Esophagus muscularis mucosa (tissue), 4 donors: Measurements from ENCODE around the gene USP20. TPM values are rescaled to one million over a fixed set of nuclear protein-coding genes. Genes with fewer than 3 reads are reported as not detected.

Experiments
- DNase-seq: peaks from one replicate; pipeline ENCODE4 v3.0.0-alpha.2; 2017; ENCODE audit errors: extremely low spot score
- H3K27ac ChIP-seq, 4 donors: fragments of 200-600 bp; sonication (generic); replicated peaks in 1 of 4; 1 replicate in 3 of 4; 2 replicates in 1 of 4; pipeline ENCODE4 v1.5.1; 2016 to 2019; ENCODE audit warnings: mild to moderate bottlenecking in 1 of 4
- H3K27me3 ChIP-seq, 4 donors: fragments of 200-600 bp; sonication (generic); one replicate each; pipeline versions ENCODE4 v1.5.1 to v1.6.0; 2016 to 2019
- H3K36me3 ChIP-seq, 4 donors: fragments of 200-600 bp; sonication (generic); one replicate each; pipeline ENCODE4 v1.5.1; 2016 to 2019
- H3K4me1 ChIP-seq, 4 donors: fragments of 200-600 bp; sonication (generic); one replicate each; pipeline ENCODE4 v1.5.1; 2016 to 2019
- H3K4me3 ChIP-seq, 4 donors: fragments of 200-600 bp; sonication (generic); 1 replicate in 2 of 4; 2 replicates in 2 of 4; pipeline ENCODE4 v1.5.1; 2016 to 2019; ENCODE audit warnings: mild to moderate bottlenecking in 4 of 4, moderate library complexity in 1 of 4
- H3K9me3 ChIP-seq, 4 donors: fragments of 200-600 bp; sonication (generic); 1 replicate in 3 of 4; 2 replicates in 1 of 4; pipeline ENCODE4 v1.5.1; 2016 to 2019
- EP300 ChIP-seq: sonication (generic); formaldehyde crosslinking; IDR thresholded peaks from one replicate; pipeline ENCODE4 v1.6.1; 2017; ENCODE audit warnings: antibody characterized with exemption
- POLR2A ChIP-seq: fragments of 450-650 bp; IDR thresholded peaks from one replicate; pipeline ENCODE4 v1.6.1; 2017; ENCODE audit warnings: antibody characterized with exemption, moderate library complexity, mild to moderate bottlenecking, low read depth
- POLR2AphosphoS5 ChIP-seq, 2 donors: sonication (generic); formaldehyde crosslinking; IDR thresholded peaks; one replicate each; pipeline ENCODE4 v1.6.1; 2017; ENCODE audit warnings: antibody characterized with exemption in 2 of 2
- WGBS: methylation state at CpG from one replicate; pipeline ENCODE4 v1.1.5; 2018; 5-methylcytosine and 5-hydroxymethylcytosine counted together
- intact Hi-C: fragments of 100-400 bp; cut with DNase I; formaldehyde crosslinking; loops from one replicate; pipeline ENCODE4 v1.15.1; 2023
- total RNA-seq, 4 donors: library from RNA; depleted of rRNA; stranded (reverse); fragments of >200 nt; gene quantifications; one replicate each; pipeline versions ENCODE4 v1.1.0 to v1.2.1, GENCODE V29; 2016
- TF ChIP-seq, protein P1 (sequence below), 3 experiments: fragments of 200-600 bp in 2 of 3; fragments of 450-650 bp in 1 of 3; sonication (generic) in 2 of 3; IDR thresholded peaks; one replicate each; pipeline ENCODE4 v1.5.1; 2017 to 2019; ENCODE audit warnings: antibody characterized with exemption in 3 of 3, mild to moderate bottlenecking in 2 of 3, moderate library complexity in 1 of 3

Gene USP20
- total RNA-seq, 4 donors from 2014 or later = 31.1 to 45.3 (median 38.7) TPM

DNA sequence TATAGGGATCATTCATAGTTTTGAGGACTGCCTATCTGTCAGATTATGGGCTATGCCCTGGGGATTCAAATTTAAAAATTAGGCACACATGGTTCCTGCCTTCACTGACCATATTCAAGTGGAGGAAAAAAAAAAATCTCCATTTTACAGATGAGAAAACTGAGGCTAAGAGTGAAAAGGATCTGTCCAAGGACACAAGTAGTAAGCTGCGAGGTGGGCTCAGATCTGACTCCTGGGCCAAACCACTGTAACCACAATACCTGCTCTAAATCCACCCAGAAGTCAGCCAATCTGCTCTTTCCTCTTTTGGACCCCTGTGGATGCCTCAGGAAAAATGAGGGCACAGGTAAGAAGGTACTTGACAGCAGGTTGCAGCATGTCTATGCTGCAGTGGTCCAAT is 8.5 kb upstream of the USP20 start:
- Histone ChIP-seq H3K4me3 (no peak overlapping the region), H3K27ac (no peak overlapping the region), H3K9me3 (no peaks in the 10 kb centered on the region), H3K4me1 (peaks cover 8 to 13% (median 10%) of the 10 kb centered on the region in 4 donors), H3K36me3 (peaks cover 39 to 64% (median 55%) of the 10 kb centered on the region in 4 donors), H3K27me3 (no peaks in the 10 kb centered on the region)
- TF ChIP-seq POLR2A (no peak), EP300 (no peak), POLR2AphosphoS5 (IDR thresholded peaks at IDR 0.05) (no peak)
- 96% methylated on average over 1 of the region's 1 CpG for WGBS
- DNase-seq = no peak
- intact Hi-C loops = no loop called here

DNA sequence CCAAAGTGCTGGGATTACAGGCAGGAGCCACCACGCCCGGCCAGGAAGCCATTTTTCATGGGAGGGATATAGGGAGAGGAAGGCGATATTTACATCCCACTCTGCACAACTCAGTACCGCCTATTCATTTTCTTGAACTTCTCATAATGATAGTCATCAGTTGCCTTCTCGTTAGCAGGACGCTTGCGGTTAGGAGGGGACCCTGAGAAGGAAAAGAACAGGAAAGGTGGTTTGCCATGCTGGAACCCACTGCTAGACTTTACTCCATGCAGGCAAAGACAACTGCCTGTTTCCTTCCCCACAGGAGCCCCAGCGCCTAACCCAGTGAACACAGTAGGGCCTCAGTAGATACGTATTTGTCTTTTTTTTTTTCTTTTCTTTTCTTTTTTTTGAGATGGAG is 7.2 kb upstream of the USP20 start:
- H3K27me3 ChIP-seq = no peaks in the 10 kb centered on the region
- no peak overlapping the region for H3K27ac ChIP-seq
- H3K36me3 ChIP-seq = peaks cover 39 to 66% (median 56%) of the 10 kb centered on the region in 4 donors
- no peak for DNase-seq
- no peak for TF ChIP-seq EP300
- no peak for TF ChIP-seq POLR2AphosphoS5 (IDR thresholded peaks at IDR 0.05)
- TF ChIP-seq POLR2A = no peak
- TF ChIP-seq, protein P1, sequence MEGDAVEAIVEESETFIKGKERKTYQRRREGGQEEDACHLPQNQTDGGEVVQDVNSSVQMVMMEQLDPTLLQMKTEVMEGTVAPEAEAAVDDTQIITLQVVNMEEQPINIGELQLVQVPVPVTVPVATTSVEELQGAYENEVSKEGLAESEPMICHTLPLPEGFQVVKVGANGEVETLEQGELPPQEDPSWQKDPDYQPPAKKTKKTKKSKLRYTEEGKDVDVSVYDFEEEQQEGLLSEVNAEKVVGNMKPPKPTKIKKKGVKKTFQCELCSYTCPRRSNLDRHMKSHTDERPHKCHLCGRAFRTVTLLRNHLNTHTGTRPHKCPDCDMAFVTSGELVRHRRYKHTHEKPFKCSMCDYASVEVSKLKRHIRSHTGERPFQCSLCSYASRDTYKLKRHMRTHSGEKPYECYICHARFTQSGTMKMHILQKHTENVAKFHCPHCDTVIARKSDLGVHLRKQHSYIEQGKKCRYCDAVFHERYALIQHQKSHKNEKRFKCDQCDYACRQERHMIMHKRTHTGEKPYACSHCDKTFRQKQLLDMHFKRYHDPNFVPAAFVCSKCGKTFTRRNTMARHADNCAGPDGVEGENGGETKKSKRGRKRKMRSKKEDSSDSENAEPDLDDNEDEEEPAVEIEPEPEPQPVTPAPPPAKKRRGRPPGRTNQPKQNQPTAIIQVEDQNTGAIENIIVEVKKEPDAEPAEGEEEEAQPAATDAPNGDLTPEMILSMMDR (IDR thresholded peaks at IDR 0.05) = no peak
- H3K4me3 ChIP-seq = no peak overlapping the region
- WGBS = 92% methylated on average over 9 of the region's 9 CpGs
- H3K4me1 ChIP-seq = peaks cover 3 to 5% (median 3%) of the 10 kb centered on the region in 4 donors
- H3K9me3 ChIP-seq = no peaks in the 10 kb centered on the region
- intact Hi-C loops = no loop called here

DNA sequence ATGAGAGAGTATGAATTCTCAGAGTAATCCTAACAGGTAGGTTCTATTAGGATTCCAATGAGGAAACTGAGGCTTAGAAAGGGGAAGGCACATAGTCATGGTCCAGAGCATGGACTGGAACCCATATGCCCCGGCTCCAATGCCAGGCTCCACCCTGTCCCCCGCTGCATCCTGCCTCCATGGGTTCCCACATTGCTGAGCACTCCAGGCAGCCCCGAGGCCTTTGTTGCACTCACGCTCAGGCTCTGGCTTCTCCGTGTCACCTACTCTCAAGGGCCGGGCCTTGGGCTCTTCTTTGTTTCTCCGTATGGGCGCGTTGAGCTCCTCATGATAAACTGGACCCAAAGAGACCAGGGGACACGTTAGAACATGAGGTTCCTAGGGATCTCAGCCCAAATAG is 6.3 kb upstream of the USP20 start:
- Histone ChIP-seq H3K36me3 (peaks cover 39 to 70% (median 58%) of the 10 kb centered on the region in 4 donors), H3K27me3 (no peaks in the 10 kb centered on the region), H3K4me1 (peaks cover 3 to 9% (median 6%) of the 10 kb centered on the region in 4 donors), H3K4me3 (no peak overlapping the region), H3K27ac (no peak overlapping the region), H3K9me3 (no peaks in the 10 kb centered on the region)
- TF ChIP-seq, protein P1 (IDR thresholded peaks at IDR 0.05) = no peak
- no peak for TF ChIP-seq POLR2A
- TF ChIP-seq EP300 = no peak
- TF ChIP-seq POLR2AphosphoS5 (IDR thresholded peaks at IDR 0.05) = no peak
- intact Hi-C loops = no loop called here
- WGBS = 93% methylated on average over 10 of the region's 10 CpGs
- no peak for DNase-seq

DNA sequence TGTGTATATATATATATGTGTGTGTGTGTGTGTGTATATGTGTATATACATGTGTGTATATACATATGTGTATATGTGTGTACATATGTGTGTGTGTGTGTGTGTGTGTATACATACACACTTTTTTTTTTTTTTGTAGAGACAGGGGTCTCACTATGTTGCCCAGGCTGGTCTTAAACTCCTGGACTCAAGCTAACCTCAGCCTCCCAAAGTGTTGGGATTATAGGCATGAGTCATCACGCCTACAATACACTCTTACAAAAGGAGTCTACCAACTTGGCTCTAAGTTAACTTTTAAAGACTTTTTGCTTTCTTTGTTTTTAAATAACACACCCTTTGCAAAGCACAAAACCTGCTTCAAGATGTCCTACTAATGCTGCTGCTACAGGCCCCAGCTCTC is 2.3 kb upstream of the USP20 start:
- 83% methylated on average over 1 of the region's 1 CpG for WGBS
- no peaks in the 10 kb centered on the region for H3K9me3 ChIP-seq
- peaks cover 39 to 54% (median 50%) of the 10 kb centered on the region in 4 donors for H3K36me3 ChIP-seq
- intact Hi-C loops = no loop called here
- no peaks in the 10 kb centered on the region for H3K27me3 ChIP-seq
- TF ChIP-seq POLR2A (no peak), POLR2AphosphoS5 (IDR thresholded peaks at IDR 0.05) (no peak), EP300 (no peak)
- TF ChIP-seq, protein P1 (IDR thresholded peaks at IDR 0.05) = no peak
- H3K4me3 ChIP-seq = no peak overlapping the region
- H3K27ac ChIP-seq = no peak overlapping the region
- H3K4me1 ChIP-seq = peaks cover 22 to 40% (median 33%) of the 10 kb centered on the region in 4 donors
- DNase-seq = no peak

DNA sequence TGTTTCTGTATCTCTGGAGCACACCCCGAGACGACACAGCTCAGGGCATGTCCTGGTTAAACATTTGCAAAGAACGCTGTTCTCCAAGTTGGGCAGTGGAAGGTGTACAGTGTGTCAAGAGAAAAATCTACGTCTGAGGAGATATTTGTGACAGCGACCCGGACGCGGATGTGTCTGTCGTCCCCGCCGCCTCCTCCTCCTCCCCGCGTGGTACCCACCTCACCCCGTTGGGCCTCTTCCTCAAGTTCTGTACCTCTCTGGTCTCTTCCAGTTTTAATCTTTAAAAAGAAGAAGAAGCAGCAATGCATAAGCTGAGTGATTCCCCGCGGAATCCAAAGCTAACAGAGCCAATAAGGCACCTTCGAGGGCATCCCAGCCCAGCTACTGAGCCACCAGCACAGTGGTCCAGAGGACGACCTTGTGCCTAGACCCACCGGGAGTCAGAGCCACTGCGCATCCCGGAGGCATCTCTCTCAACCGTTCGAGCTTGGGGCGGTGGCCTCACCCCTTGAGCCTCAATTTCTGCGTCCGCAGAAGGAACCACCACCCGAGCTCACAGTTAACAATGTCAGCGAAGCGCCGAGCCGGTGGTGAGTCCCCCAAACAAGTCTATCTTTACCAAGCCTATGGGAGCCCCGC is 650 bp upstream of the USP20 start:
- H3K36me3 ChIP-seq = peaks cover 24 to 37% (median 33%) of the 10 kb centered on the region in 4 donors
- H3K9me3 ChIP-seq = no peaks in the 10 kb centered on the region
- TF ChIP-seq EP300 = no peak
- no peak for TF ChIP-seq POLR2AphosphoS5 (IDR thresholded peaks at IDR 0.05)
- no peak for TF ChIP-seq POLR2A
- TF ChIP-seq, protein P1 (IDR thresholded peaks at IDR 0.05) = no peak
- intact Hi-C loops = no loop called here
- 4% methylated on average over 24 of the region's 32 CpGs for WGBS
- peaks cover 23 to 56% (median 48%) of the 10 kb centered on the region in 4 donors for H3K4me1 ChIP-seq
- H3K27ac ChIP-seq = peak overlapping the region; percentile 92 to 98 (median 97)
- no peak for DNase-seq
- H3K4me3 ChIP-seq = peak overlapping the region; percentile 90 to 98 (median 94)
- no peaks in the 10 kb centered on the region for H3K27me3 ChIP-seq
